GM18526 (cell line): ENCODE results near the gene CORO7.

Experiments
- POLR2A ChIP-seq: IDR thresholded peaks from 3 replicates; pipeline ENCODE4 v1.6.1; 2011; ENCODE audit not compliant: insufficient read length; ENCODE audit errors: extremely low read depth

Gene CORO7

GRCh38 chr16:4395055-4395726, 21.2 kb downstream of the CORO7 start:
- TF ChIP-seq POLR2A = no peak

GRCh38 chr16:4393240-4393600, 23.2 kb downstream of the CORO7 start:
- no peak for TF ChIP-seq POLR2A

GRCh38 chr16:4392382-4393239, 23.8 kb downstream of the CORO7 start:
- TF ChIP-seq POLR2A = no peak

- no peak for TF ChIP-seq POLR2A
Measured at GRCh38 chr16:4391631-4392381, 24.6 kb downstream of the CORO7 start.

- TF ChIP-seq POLR2A = no peak
Measured at GRCh38 chr16:4390266-4391260, 25.8 kb downstream of the CORO7 start.

- TF ChIP-seq POLR2A = no peak
Measured at GRCh38 chr16:4389051-4389955, 27.1 kb downstream of the CORO7 start.

- TF ChIP-seq POLR2A = no peak
Measured at GRCh38 chr16:4388271-4389021, 27.9 kb downstream of the CORO7 start.

GRCh38 chr16:4387781-4388180, 28.6 kb downstream of the CORO7 start:
- no peak for TF ChIP-seq POLR2A

GRCh38 chr16:4386951-4387565, 29.3 kb downstream of the CORO7 start:
- TF ChIP-seq POLR2A = no peak

GRCh38 chr16:4386451-4386805, 30.0 kb downstream of the CORO7 start:
- TF ChIP-seq POLR2A = no peak

GRCh38 chr16:4385789-4386450, 30.5 kb downstream of the CORO7 start:
- TF ChIP-seq POLR2A = no peak
